H1 (cell line): ENCODE data around the gene SPECC1. TPM values are rescaled to one million over a fixed set of nuclear protein-coding genes. Genes with fewer than 3 reads are reported as not detected.

Experiments used
- CTCF ChIA-PET: fragments of 300-600 bp; sonication (Branson Sonifier 250); formaldehyde crosslinking; loops from one replicate; lab custom pipeline; 2021; ENCODE audit not compliant: partially characterized antibody; lab: Charles Lee
- POLR2A ChIA-PET: fragments of 300-600 bp; sonication (Branson Sonifier 250); formaldehyde crosslinking; loops from one replicate; lab custom pipeline; 2021; ENCODE audit warnings: inconsistent platforms; ENCODE audit not compliant: partially characterized antibody; lab: Charles Lee
- DNase-seq, 2 experiments: peaks; one replicate each; pipeline versions ENCODE4 v3.0.0 to v3.0.0-alpha.2; 2010 to 2022; ENCODE audit warnings: low spot score in 2 of 2, low read depth in 1 of 2, mixed read lengths in 1 of 2
- FAIRE-seq: peaks from 2 replicates; lab custom pipeline; 2011; peaks lifted over from hg19 to GRCh38; lab: Jason Lieb, UNC
- H2AFZ ChIP-seq: 2 replicates; pipeline ENCODE4 v1.8.1; 2012; ENCODE audit warnings: low read length, inconsistent platforms
- H2AK5ac ChIP-seq: 2 replicates; pipeline ENCODE4 v1.6.1; 2013; ENCODE audit warnings: low read depth, low read length
- H2BK120ac ChIP-seq: replicated peaks from 2 replicates; pipeline ENCODE3; 2013; ENCODE audit warnings: low read depth, low read length, inconsistent platforms
- H2BK12ac ChIP-seq: 2 replicates; pipeline ENCODE4 v1.6.1; 2013; ENCODE audit warnings: low read depth, low read length
- H2BK15ac ChIP-seq: 2 replicates; pipeline ENCODE4 v1.6.1; 2013; ENCODE audit warnings: low read length
- H2BK20ac ChIP-seq: 2 replicates; pipeline ENCODE4 v1.6.1; 2013; ENCODE audit warnings: low read length
- H2BK5ac ChIP-seq: 2 replicates; pipeline ENCODE4 v1.6.1; 2013; ENCODE audit warnings: low read depth, low read length
- H3K14ac ChIP-seq: 2 replicates; pipeline ENCODE4 v1.6.1; 2013; ENCODE audit warnings: inconsistent platforms; ENCODE audit not compliant: insufficient read length
- H3K18ac ChIP-seq: 2 replicates; pipeline ENCODE4 v1.6.1; 2013; ENCODE audit warnings: low read length; ENCODE audit errors: extremely low read depth
- H3K23ac ChIP-seq: 2 replicates; pipeline ENCODE4 v1.6.1; 2013; ENCODE audit warnings: inconsistent platforms; ENCODE audit not compliant: insufficient read length
- H3K23me2 ChIP-seq: 2 replicates; pipeline ENCODE4 v1.6.1; 2013; ENCODE audit warnings: low read depth, low read length
- H3K27ac ChIP-seq: 2 replicates; pipeline ENCODE4 v1.6.1; 2011; ENCODE audit warnings: low read depth, low read length, inconsistent platforms
- H3K27me3 ChIP-seq, 4 experiments: replicated peaks in 1 of 4; 1 replicate in 1 of 4; 2 replicates in 3 of 4; pipeline versions ENCODE4 v1.6.1 to v1.8.1; 2011 to 2013; ENCODE audit warnings: low read length in 3 of 4, mild to moderate bottlenecking in 3 of 4, inconsistent platforms in 2 of 4, mixed read lengths in 2 of 4, moderate library complexity in 1 of 4; ENCODE audit not compliant: control insufficient read depth in 3 of 4, insufficient read depth in 3 of 4; ENCODE audit errors: extremely low read depth in 1 of 4
- H3K36me3 ChIP-seq, 4 experiments: 2 replicates each; pipeline versions ENCODE4 v1.6.1 to v1.8.1; 2011 to 2013; ENCODE audit warnings: mild to moderate bottlenecking in 4 of 4, low read length in 3 of 4, moderate library complexity in 2 of 4, control low read depth in 1 of 4, inconsistent platforms in 1 of 4; ENCODE audit not compliant: insufficient read depth in 4 of 4, control insufficient read depth in 2 of 4
- H3K4ac ChIP-seq: replicated peaks from 2 replicates; pipeline ENCODE3; 2013; ENCODE audit warnings: low read length, low read depth, mixed read lengths, inconsistent platforms; ENCODE audit not compliant: insufficient read length
- H3K4me1 ChIP-seq, 4 experiments: replicated peaks in 1 of 4; 1 replicate in 1 of 4; 2 replicates in 3 of 4; pipeline versions ENCODE4 v1.6.1 to v1.8.1; 2011 to 2013; ENCODE audit warnings: low read length in 3 of 4, inconsistent platforms in 2 of 4, mixed read lengths in 1 of 4; ENCODE audit not compliant: insufficient read depth in 4 of 4, control insufficient read depth in 3 of 4
- H3K4me2 ChIP-seq, 2 experiments: 2 replicates each; pipeline versions ENCODE4 v1.6.1 to v1.8.1; 2011 to 2013; ENCODE audit warnings: low read depth in 2 of 2, low read length in 2 of 2, control low read depth in 1 of 2, inconsistent platforms in 1 of 2, mild to moderate bottlenecking in 1 of 2; ENCODE audit not compliant: insufficient read depth in 1 of 2
- H3K4me3 ChIP-seq, 4 experiments: fragments of 200-600, 300-600 bp in 1 of 4; sonication (generic), shearing (Covaris generic), sonication (Bioruptor Twin) in 1 of 4; 2 replicates each; pipeline versions ENCODE4 v1.5.1 to v1.8.1; 2011 to 2016; ENCODE audit warnings: low read length in 4 of 4, low read depth in 3 of 4, control low read depth in 2 of 4, inconsistent platforms in 2 of 4, mild to moderate bottlenecking in 2 of 4, mixed read lengths in 1 of 4, moderate library complexity in 1 of 4; ENCODE audit not compliant: insufficient read depth in 2 of 4; ENCODE audit errors: extremely low read depth in 1 of 4
- H3K56ac ChIP-seq: replicated peaks from 2 replicates; pipeline ENCODE3; 2013; ENCODE audit warnings: low read depth, mild to moderate bottlenecking, mixed read lengths, low read length, inconsistent platforms; ENCODE audit not compliant: insufficient read length
- H3K79me1 ChIP-seq: 2 replicates; pipeline ENCODE4 v1.6.1; 2013; ENCODE audit warnings: low read depth, low read length, control low read depth
- H3K79me2 ChIP-seq, 2 experiments: 2 replicates each; pipeline versions ENCODE4 v1.6.1 to v1.8.1; 2012 to 2013; ENCODE audit warnings: low read length in 2 of 2, mild to moderate bottlenecking in 2 of 2, inconsistent platforms in 1 of 2; ENCODE audit not compliant: insufficient read depth in 2 of 2, control insufficient read depth in 1 of 2
- H3K9ac ChIP-seq, 4 experiments: replicated peaks in 1 of 4; 1 replicate in 1 of 4; 2 replicates in 3 of 4; pipeline versions ENCODE4 v1.6.1 to v1.8.1; 2011 to 2013; ENCODE audit warnings: low read depth in 3 of 4, low read length in 3 of 4, control low read depth in 2 of 4, mild to moderate bottlenecking in 2 of 4, moderate library complexity in 2 of 4, inconsistent platforms in 1 of 4; ENCODE audit errors: extremely low read depth in 1 of 4
- H3K9me3 ChIP-seq, 2 experiments: 2 replicates each; pipeline versions ENCODE4 v1.6.1 to v1.8.1; 2012 to 2013; ENCODE audit warnings: mild to moderate bottlenecking in 2 of 2, moderate library complexity in 2 of 2, control low read depth in 1 of 2, inconsistent platforms in 1 of 2, low read depth in 1 of 2, low read length in 1 of 2, mixed read lengths in 1 of 2; ENCODE audit not compliant: insufficient read depth in 2 of 2
- H4K20me1 ChIP-seq, 2 experiments: replicated peaks in 1 of 2; 2 replicates each; pipeline versions ENCODE3 to v1.8.1; 2011 to 2013; ENCODE audit warnings: inconsistent platforms in 2 of 2, low read length in 2 of 2, mild to moderate bottlenecking in 1 of 2; ENCODE audit not compliant: insufficient read depth in 2 of 2, control insufficient read depth in 1 of 2
- H4K5ac ChIP-seq: 2 replicates; pipeline ENCODE4 v1.6.1; 2013; ENCODE audit warnings: low read length, low read depth, mixed read lengths, inconsistent platforms; ENCODE audit not compliant: insufficient read length
- H4K8ac ChIP-seq: 2 replicates; pipeline ENCODE4 v1.8.0; 2013; ENCODE audit warnings: mild to moderate bottlenecking, moderate library complexity, low read length, inconsistent platforms; ENCODE audit not compliant: insufficient read depth; ENCODE audit errors: extremely low read depth
- H4K91ac ChIP-seq: replicated peaks from 2 replicates; pipeline ENCODE3; 2013; ENCODE audit warnings: low read length, mixed read lengths, inconsistent platforms; ENCODE audit not compliant: insufficient read length
- JUN ChIP-seq: IDR thresholded peaks from 2 replicates; pipeline ENCODE4 v1.6.1; 2011; ENCODE audit warnings: low read depth, mild to moderate bottlenecking, improper control_type of control experiment, low read length
- TCF12 ChIP-seq: IDR thresholded peaks from 2 replicates; pipeline ENCODE4 v1.6.1; 2011; ENCODE audit warnings: low read depth, mild to moderate bottlenecking, low read length
- WGBS, 2 experiments: shearing (Covaris generic) in 1 of 2; methylation state at CpG; one replicate each; pipeline versions ENCODE4 v1.1.6 to v1.1.7; 2013 to 2015; ENCODE audit warnings: low lambda C conversion rate in 2 of 2, mixed read lengths in 2 of 2, inconsistent platforms in 1 of 2, low coverage in 1 of 2, missing lambda C conversion rate in 1 of 2; ENCODE audit not compliant: insufficient replicate concordance in 2 of 2, insufficient coverage in 1 of 2, insufficient read length in 1 of 2; ENCODE audit errors: extremely low coverage in 1 of 2, missing lambda C conversion rate in 1 of 2; 5-methylcytosine and 5-hydroxymethylcytosine counted together
- polyA plus RNA-seq, 7 experiments: library from polyadenylated mRNA; depleted of rRNA in 3 of 7; stranded (reverse) in 5 of 7; unstranded in 2 of 7; fragments of >200 nt in 5 of 7; fragments of 200-250 nt in 2 of 7; gene quantifications; 1 replicate in 5 of 7; 2 replicates in 1 of 7; 4 replicates in 1 of 7; pipeline versions ENCODE4 v1.2.1 to v1.2.3, GENCODE V29; 2011 to 2013; ENCODE audit warnings: missing spikeins in 2 of 7, mixed read lengths in 2 of 7
- total RNA-seq: library from RNA; stranded (reverse); fragmentation: NEBNext Ultra II Directional; extraction: Animal tissue kit (Norgen Biotek cat#: 25700); gene quantifications from 2 replicates; pipeline ENCODE4 v1.2.1, GENCODE V29; 2021

SPECC1 gene
- total and polyA plus RNA-seq, 2 of the 8 experiments (the other 6 are each of a cell fraction or from before 2014, with no cell fraction given): 35.8 to 87.9 TPM

- H3K9me3 ChIP-seq: no peaks in the 10 kb centered on the region
- POLR2A ChIA-PET: interaction anchor here (0.5 kb wide), 1 partner anchor 350 kb away, joined by 3 read pairs; no protein-coding TSS in a partner anchor
- no peak overlapping the region for H3K4me2 ChIP-seq
- WGBS, 2 experiments: 79% methylated on average over 2 of the region's 2 CpGs; no CpG with 5 or more reads in 1 of the 2 experiments
- H3K36me3 ChIP-seq: peaks cover 5 to 50% (median 33%) of the 10 kb centered on the region in 4 experiments; a peak in 7 of 8 replicates
- peaks cover 6 to 12% of the 10 kb centered on the region in 2 experiments for H4K20me1 ChIP-seq
- no peak overlapping the region for H3K56ac ChIP-seq
- no peak overlapping the region for H3K27ac ChIP-seq
- H3K4me3 ChIP-seq: no peak overlapping the region
- FAIRE-seq (peak; percentile 84), DNase-seq (no peak)
- H4K5ac ChIP-seq: no peak overlapping the region
- no peak overlapping the region for H2BK12ac ChIP-seq
- no peak overlapping the region for H2BK20ac ChIP-seq
- CTCF ChIA-PET: interaction anchor here (0.6 to 1.1 kb wide), 2 partner anchors 80 to 109 kb away, joined by 3 to 5 read pairs; no protein-coding TSS in a partner anchor
- no peaks in the 10 kb centered on the region; the same call in 1 of the 2 replicates for H3K79me1 ChIP-seq
- no peaks in the 10 kb centered on the region for H3K23me2 ChIP-seq
- no peak overlapping the region for H4K8ac ChIP-seq
- TF ChIP-seq TCF12: 0 out of 2 replicates have a peak, but pooled peaks have one; percentile 76
- TF ChIP-seq JUN: no peak
- H2AFZ ChIP-seq: no peak overlapping the region
- no peak overlapping the region for H2BK120ac ChIP-seq
- no peak overlapping the region for H2AK5ac ChIP-seq
- H3K23ac ChIP-seq: no peak overlapping the region
- no peak overlapping the region for H2BK5ac ChIP-seq
- no peak overlapping the region for H3K4ac ChIP-seq
- H2BK15ac ChIP-seq: no peak overlapping the region
- H4K91ac ChIP-seq: no peak overlapping the region
- no peak overlapping the region for H3K14ac ChIP-seq
- H3K27me3 ChIP-seq: no peaks in the 10 kb centered on the region
- peaks cover 0 to 4% (median 2%) of the 10 kb centered on the region in 4 experiments; a peak in 6 of 7 replicates for H3K4me1 ChIP-seq
- peaks cover 0 to 11% of the 10 kb centered on the region in 2 experiments; a peak in 1 of 4 replicates for H3K79me2 ChIP-seq
- no peak overlapping the region for H3K18ac ChIP-seq
- H3K9ac ChIP-seq: no peak overlapping the region
Observed at GRCh38 chr17:20230924-20231323, 221.8 kb downstream of the SPECC1 start.
